ENCODE data around the gene SLCO1A2. TPM values are rescaled to one million over a fixed set of nuclear protein-coding genes. Genes with fewer than 3 reads are reported as not detected.

Gene SLCO1A2
- total RNA-seq, 4 donors from 2014 or later, result not detected

DNA sequence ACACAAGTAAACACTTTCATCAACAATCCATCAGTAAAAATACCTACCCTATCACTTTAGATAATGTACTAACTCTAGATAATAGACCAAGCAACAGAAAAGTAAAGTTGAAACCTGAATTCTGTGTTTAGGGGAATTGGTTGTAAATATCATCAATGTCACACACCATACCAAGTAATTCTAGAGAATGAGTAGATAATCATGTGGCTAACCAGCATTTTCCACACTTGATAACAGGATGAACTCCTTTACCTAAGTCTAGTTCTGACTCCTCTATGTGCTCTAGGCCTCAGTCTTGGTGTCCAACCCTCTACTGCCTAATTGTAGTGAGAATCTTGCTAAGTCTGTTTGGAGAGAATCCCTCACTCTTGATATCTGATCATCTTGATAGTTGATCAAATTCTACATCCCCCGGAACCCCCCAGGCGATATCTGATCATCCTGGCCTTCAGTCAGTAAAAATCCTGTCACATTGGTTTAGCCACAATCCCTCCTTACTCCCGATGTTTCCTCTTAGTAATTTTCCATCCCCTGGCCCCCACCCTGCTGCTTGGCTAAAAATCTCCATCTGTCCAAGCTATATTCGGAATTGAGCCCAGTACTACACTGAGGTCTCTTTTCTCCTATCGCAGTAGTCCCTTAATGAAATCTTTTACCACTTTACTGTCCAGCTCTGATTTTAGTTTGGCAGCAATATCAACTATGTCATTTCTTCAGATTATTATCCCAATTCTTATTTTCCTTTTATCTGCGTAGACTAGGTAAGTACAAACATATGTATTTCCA, 3.4 kb upstream of the SLCO1A2 start:
- no peaks in the 10 kb centered on the region for H3K27me3 ChIP-seq
- H3K4me1 ChIP-seq, result no peaks in the 10 kb centered on the region
- no peaks in the 10 kb centered on the region for H3K36me3 ChIP-seq
- DNase-seq, result no peak
- TF ChIP-seq POLR2A (IDR thresholded peaks at IDR 0.05), result no peak
- TF ChIP-seq CTCF (IDR thresholded peaks at IDR 0.05), result no peak
- no peaks in the 10 kb centered on the region for H3K9me3 ChIP-seq
- H3K27ac ChIP-seq, result no peak overlapping the region
- no peak overlapping the region for H3K4me3 ChIP-seq

GRCh38 chr12:21337453-21337852, 2.7 kb upstream of the SLCO1A2 start:
- H3K27me3 ChIP-seq, result no peaks in the 10 kb centered on the region
- no peaks in the 10 kb centered on the region for H3K4me1 ChIP-seq
- no peaks in the 10 kb centered on the region for H3K9me3 ChIP-seq
- no peak overlapping the region for H3K4me3 ChIP-seq
- no peak for DNase-seq
- no peak for TF ChIP-seq POLR2A (IDR thresholded peaks at IDR 0.05)
- TF ChIP-seq CTCF (IDR thresholded peaks at IDR 0.05), result no peak
- no peaks in the 10 kb centered on the region for H3K36me3 ChIP-seq
- H3K27ac ChIP-seq, result no peak overlapping the region

- Histone ChIP-seq H3K36me3 (no peaks in the 10 kb centered on the region), H3K27ac (no peak overlapping the region)
- no peak for DNase-seq
Measured at GRCh38 chr12:21336656-21337055, 1.9 kb upstream of the SLCO1A2 start.

GRCh38 chr12:21330682-21331253, 3.9 kb downstream of the SLCO1A2 start:
- Histone ChIP-seq H3K27ac (no peak overlapping the region), H3K9me3 (peaks cover 0 to 5% (median 0%) of the 10 kb centered on the region in 4 donors), H3K27me3 (no peaks in the 10 kb centered on the region), H3K36me3 (no peaks in the 10 kb centered on the region), H3K4me3 (no peak overlapping the region), H3K4me1 (no peaks in the 10 kb centered on the region)
- TF ChIP-seq CTCF (IDR thresholded peaks at IDR 0.05), result no peak
- no peak for TF ChIP-seq POLR2A (IDR thresholded peaks at IDR 0.05)
- DNase-seq, result no peak

More at GRCh38 chr12:21336656-21337055, 1.9 kb upstream of the SLCO1A2 start:
- H3K4me1 ChIP-seq, result no peaks in the 10 kb centered on the region
- no peak for TF ChIP-seq POLR2A (IDR thresholded peaks at IDR 0.05)
- H3K9me3 ChIP-seq, result no peaks in the 10 kb centered on the region
- no peak overlapping the region for H3K4me3 ChIP-seq
- H3K27me3 ChIP-seq, result no peaks in the 10 kb centered on the region

DNA sequence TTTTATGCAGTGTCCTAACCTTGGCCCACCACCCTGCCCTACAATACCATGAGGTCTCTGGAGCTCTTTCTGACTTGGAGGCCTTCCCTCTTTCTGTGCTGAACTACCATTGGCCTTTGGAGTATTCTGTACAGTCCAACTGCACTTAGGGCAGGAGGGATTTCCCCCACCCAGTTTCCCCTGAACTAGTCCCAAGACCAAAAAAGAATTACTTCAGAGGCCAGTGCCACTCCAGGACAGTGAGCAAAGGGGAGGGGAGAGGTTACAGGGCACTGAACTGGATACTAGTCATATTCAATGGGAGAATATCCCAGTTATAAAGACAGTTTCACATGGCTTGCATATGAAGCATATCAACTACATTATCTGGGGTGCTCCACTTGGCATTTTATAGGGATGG, 6.1 kb downstream of the SLCO1A2 start:
- no peak for DNase-seq
- TF ChIP-seq POLR2A (IDR thresholded peaks at IDR 0.05), result no peak
- no peak for TF ChIP-seq CTCF (IDR thresholded peaks at IDR 0.05)
- H3K27ac ChIP-seq, result no peak overlapping the region
- no peaks in the 10 kb centered on the region for H3K4me1 ChIP-seq
- H3K27me3 ChIP-seq, result no peaks in the 10 kb centered on the region
- H3K9me3 ChIP-seq, result peaks cover 0 to 5% (median 0%) of the 10 kb centered on the region in 4 donors
- H3K36me3 ChIP-seq, result no peaks in the 10 kb centered on the region
- no peak overlapping the region for H3K4me3 ChIP-seq

DNA sequence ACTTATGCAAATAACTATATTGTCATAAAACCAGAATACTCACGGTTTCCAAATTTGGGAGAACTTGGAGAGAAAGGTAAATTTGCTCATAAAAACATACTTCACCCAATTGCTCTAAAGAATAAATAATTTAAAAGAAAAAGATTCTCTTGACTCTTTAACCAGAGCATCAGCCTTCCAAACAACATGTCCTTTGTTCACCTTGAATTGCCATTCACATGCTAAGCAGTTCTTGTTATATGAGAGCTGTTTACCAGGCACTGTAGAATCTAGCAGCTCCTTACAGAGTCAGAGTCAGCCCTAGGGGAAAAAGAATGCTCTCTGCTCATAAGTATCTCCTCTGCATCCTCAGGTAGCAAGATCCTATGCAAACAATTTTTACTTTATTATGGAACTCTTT, 10.2 kb downstream of the SLCO1A2 start:
- Histone ChIP-seq H3K4me1 (no peaks in the 10 kb centered on the region), H3K27ac (no peak overlapping the region), H3K9me3 (peaks cover 0 to 5% (median 0%) of the 10 kb centered on the region in 4 donors), H3K4me3 (no peak overlapping the region), H3K36me3 (no peaks in the 10 kb centered on the region), H3K27me3 (no peaks in the 10 kb centered on the region)
- TF ChIP-seq CTCF (IDR thresholded peaks at IDR 0.05) (no peak), POLR2A (IDR thresholded peaks at IDR 0.05) (no peak)
- DNase-seq, result no peak
